Peyer's patch (tissue), 4 donors: ENCODE data around the gene CLDN10. TPM values are rescaled to one million over a fixed set of nuclear protein-coding genes. Genes with fewer than 3 reads are reported as not detected.

Experiments
- DNase-seq, 3 donors: peaks; one replicate each; pipeline ENCODE4 v3.0.0-alpha.2; 2017 to 2019
- H3K27ac ChIP-seq, 4 donors: fragments of 200-600 bp; sonication (generic); one replicate each; pipeline ENCODE4 v1.5.1; 2016 to 2019
- H3K27me3 ChIP-seq, 2 donors: fragments of 200-600 bp; sonication (generic); one replicate each; pipeline ENCODE4 v1.5.1; 2019
- H3K36me3 ChIP-seq, 3 donors: fragments of 200-600 bp; sonication (generic); one replicate each; pipeline ENCODE4 v1.5.1; 2016 to 2019
- H3K4me1 ChIP-seq, 4 donors: fragments of 200-600 bp; sonication (generic); one replicate each; pipeline ENCODE4 v1.5.1; 2016 to 2019
- H3K4me3 ChIP-seq, 4 donors: fragments of 200-600 bp; sonication (generic); 1 replicate in 3 of 4; 2 replicates in 1 of 4; pipeline ENCODE4 v1.5.1; 2016 to 2019; ENCODE audit warnings: mild to moderate bottlenecking in 1 of 4
- H3K9me3 ChIP-seq, 4 donors: fragments of 200-600 bp; sonication (generic); one replicate each; pipeline ENCODE4 v1.5.1; 2016 to 2019; ENCODE audit warnings: mild to moderate bottlenecking in 1 of 4
- CTCF ChIP-seq, 6 experiments: fragments of 450-650 bp in 4 of 6; fragments of 200-600 bp in 2 of 6; sonication (generic) in 1 of 6; IDR thresholded peaks; one replicate each; pipeline ENCODE4 v1.5.1; 2017 to 2019; ENCODE audit warnings: antibody characterized with exemption in 6 of 6, mild to moderate bottlenecking in 3 of 6, moderate library complexity in 1 of 6
- POLR2A ChIP-seq, 2 donors: fragments of 450-650 bp; IDR thresholded peaks; one replicate each; pipeline ENCODE4 v1.5.1; 2017; ENCODE audit warnings: antibody characterized with exemption in 2 of 2, mild to moderate bottlenecking in 2 of 2, moderate library complexity in 2 of 2
- total RNA-seq, 4 donors: library from RNA; depleted of rRNA; stranded (reverse); fragments of >200 nt; gene quantifications; one replicate each; pipeline ENCODE4 v1.1.0, GENCODE V29; 2016

Gene CLDN10
- total RNA-seq, 4 donors from 2014 or later: 0.57 TPM; not detected in 3

GRCh38 chr13:95516492-95516891, 36.0 kb upstream of the CLDN10 start:
- no peaks in the 10 kb centered on the region for H3K9me3 ChIP-seq
- TF ChIP-seq POLR2A (IDR thresholded peaks at IDR 0.05) (no peak), CTCF (IDR thresholded peaks at IDR 0.05) (no peak)
- no peaks in the 10 kb centered on the region for H3K4me1 ChIP-seq
- no peaks in the 10 kb centered on the region for H3K36me3 ChIP-seq
- H3K27me3 ChIP-seq: no peaks in the 10 kb centered on the region
- no peak overlapping the region for H3K27ac ChIP-seq
- H3K4me3 ChIP-seq: no peak overlapping the region
- no peak for DNase-seq

GRCh38 chr13:95523598-95523997, 28.9 kb upstream of the CLDN10 start:
- no peak for TF ChIP-seq POLR2A (IDR thresholded peaks at IDR 0.05)
- no peak for TF ChIP-seq CTCF (IDR thresholded peaks at IDR 0.05)
- Histone ChIP-seq H3K36me3 (no peaks in the 10 kb centered on the region), H3K9me3 (no peaks in the 10 kb centered on the region)

GRCh38 chr13:95524264-95524901, 28.1 kb upstream of the CLDN10 start:
- no peaks in the 10 kb centered on the region for H3K4me1 ChIP-seq
- no peak for DNase-seq
- H3K27ac ChIP-seq: no peak overlapping the region
- TF ChIP-seq POLR2A (IDR thresholded peaks at IDR 0.05) (no peak), CTCF (IDR thresholded peaks at IDR 0.05) (no peak)
- H3K9me3 ChIP-seq: no peaks in the 10 kb centered on the region
- H3K36me3 ChIP-seq: no peaks in the 10 kb centered on the region
- H3K4me3 ChIP-seq: no peak overlapping the region
- no peaks in the 10 kb centered on the region for H3K27me3 ChIP-seq

More at GRCh38 chr13:95523598-95523997, 28.9 kb upstream of the CLDN10 start:
- H3K27me3 ChIP-seq: no peaks in the 10 kb centered on the region
- no peak overlapping the region for H3K4me3 ChIP-seq
- DNase-seq: no peak
- no peaks in the 10 kb centered on the region for H3K4me1 ChIP-seq
- no peak overlapping the region for H3K27ac ChIP-seq

GRCh38 chr13:95527955-95528354, 24.6 kb upstream of the CLDN10 start:
- Histone ChIP-seq H3K4me3 (no peak overlapping the region), H3K36me3 (no peaks in the 10 kb centered on the region), H3K27ac (no peak overlapping the region), H3K4me1 (no peaks in the 10 kb centered on the region), H3K9me3 (no peaks in the 10 kb centered on the region), H3K27me3 (no peaks in the 10 kb centered on the region)
- no peak for TF ChIP-seq CTCF (IDR thresholded peaks at IDR 0.05)
- no peak for TF ChIP-seq POLR2A (IDR thresholded peaks at IDR 0.05)
- no peak for DNase-seq

- Histone ChIP-seq H3K27me3 (no peaks in the 10 kb centered on the region), H3K4me1 (no peaks in the 10 kb centered on the region), H3K4me3 (no peak overlapping the region), H3K27ac (no peak overlapping the region), H3K36me3 (no peaks in the 10 kb centered on the region), H3K9me3 (no peaks in the 10 kb centered on the region)
- no peak for DNase-seq
- TF ChIP-seq CTCF (IDR thresholded peaks at IDR 0.05) (no peak), POLR2A (IDR thresholded peaks at IDR 0.05) (no peak)
These were observed 22.3 kb upstream of the CLDN10 start for GRCh38 chr13:95530178-95530577.
